Measurements from ENCODE around the gene ADGRL2. TPM values are rescaled to one million over a fixed set of nuclear protein-coding genes. Genes with fewer than 3 reads are reported as not detected.
A peak's percentile ranks its signal among the peaks of the same experiment; 100 is the strongest.

The ADGRL2 gene
- total and polyA plus RNA-seq, 12 donors = 22.2 to 58.7 (median 48.0) TPM

GRCh38 chr1:81915937-81916336 lies 115.2 kb downstream of the ADGRL2 start:
- no peaks in the 10 kb centered on the region for H3K27me3 ChIP-seq
- no peak for DNase-seq
- no peak overlapping the region for H3K27ac ChIP-seq
- 67 to 72% methylated on average over 3 of the region's 3 CpGs for WGBS, 2 donors
- no peak for TF ChIP-seq CTCF (IDR thresholded peaks at IDR 0.05)
- H3K4me3 ChIP-seq = no peak overlapping the region
- intact Hi-C loops (cut with DNase I) = no loop called here
- H3K36me3 ChIP-seq = no peaks in the 10 kb centered on the region
- H3K9me3 ChIP-seq = no peaks in the 10 kb centered on the region
- H3K4me1 ChIP-seq = peaks cover 0 to 18% (median 11%) of the 10 kb centered on the region in 9 donors
- ATAC-seq = no peak

GRCh38 chr1:81920245-81920740 lies 119.6 kb downstream of the ADGRL2 start:
- WGBS, 2 donors = 26 to 38% methylated on average over 6 of the region's 6 CpGs
- Histone ChIP-seq H3K27me3 (no peaks in the 10 kb centered on the region), H3K9me3 (no peaks in the 10 kb centered on the region), H3K4me3 (peak overlapping the region in 5 of 10 donors; percentile 8 to 30 (median 9)), H3K36me3 (no peaks in the 10 kb centered on the region), H3K27ac (peak overlapping the region in 7 of 10 donors; percentile 13 to 59 (median 42)), H3K4me1 (peaks cover 5 to 43% (median 29%) of the 10 kb centered on the region in 9 donors)
- ATAC-seq (peak; percentile 75 to 97 (median 86)), DNase-seq (peak; percentile 17 to 25)
- no peak for TF ChIP-seq CTCF (IDR thresholded peaks at IDR 0.05)
- intact Hi-C loops (cut with DNase I) = no loop called here

GRCh38 chr1:81920886-81921285 lies 120.2 kb downstream of the ADGRL2 start:
- Histone ChIP-seq H3K4me1 (peaks cover 5 to 48% (median 30%) of the 10 kb centered on the region in 9 donors), H3K4me3 (peak overlapping the region in 5 of 10 donors; percentile 8 to 30 (median 9)), H3K36me3 (no peaks in the 10 kb centered on the region), H3K27ac (peak overlapping the region in 6 of 10 donors; percentile 13 to 59 (median 41)), H3K27me3 (no peaks in the 10 kb centered on the region), H3K9me3 (no peaks in the 10 kb centered on the region)
- no peak for ATAC-seq
- no peak for TF ChIP-seq CTCF (IDR thresholded peaks at IDR 0.05)
- 24 to 32% methylated on average over 2 of the region's 2 CpGs for WGBS, 2 donors
- intact Hi-C loops (cut with DNase I) = no loop called here
- no peak for DNase-seq

GRCh38 chr1:81921344-81921743 lies 120.6 kb downstream of the ADGRL2 start:
- TF ChIP-seq CTCF (IDR thresholded peaks at IDR 0.05) = no peak
- Histone ChIP-seq H3K4me1 (peaks cover 5 to 53% (median 31%) of the 10 kb centered on the region in 9 donors), H3K9me3 (no peaks in the 10 kb centered on the region), H3K36me3 (no peaks in the 10 kb centered on the region), H3K4me3 (no peak overlapping the region), H3K27me3 (no peaks in the 10 kb centered on the region), H3K27ac (peak overlapping the region in 1 of 10 donors; percentile 27)
- 45 to 50% methylated on average over 4 of the region's 4 CpGs for WGBS, 2 donors
- intact Hi-C loops (cut with DNase I) = no loop called here
- ATAC-seq = peak in 4 of 8 donors; percentile 38 to 63 (median 60)
- DNase-seq = no peak
